NAMALWA (cell line): ENCODE results near the gene ATG7.
"Not testable (repeated sequence)": the region's sequence is repeated elsewhere in the genome, so short reads cannot be mapped to it uniquely, and the experiment has no call there.

Source experiments
- DNase-seq: peaks from one replicate; pipeline ENCODE4 v3.0.0-alpha.2; 2015; ENCODE audit warnings: low spot score

ATG7 gene

DNA sequence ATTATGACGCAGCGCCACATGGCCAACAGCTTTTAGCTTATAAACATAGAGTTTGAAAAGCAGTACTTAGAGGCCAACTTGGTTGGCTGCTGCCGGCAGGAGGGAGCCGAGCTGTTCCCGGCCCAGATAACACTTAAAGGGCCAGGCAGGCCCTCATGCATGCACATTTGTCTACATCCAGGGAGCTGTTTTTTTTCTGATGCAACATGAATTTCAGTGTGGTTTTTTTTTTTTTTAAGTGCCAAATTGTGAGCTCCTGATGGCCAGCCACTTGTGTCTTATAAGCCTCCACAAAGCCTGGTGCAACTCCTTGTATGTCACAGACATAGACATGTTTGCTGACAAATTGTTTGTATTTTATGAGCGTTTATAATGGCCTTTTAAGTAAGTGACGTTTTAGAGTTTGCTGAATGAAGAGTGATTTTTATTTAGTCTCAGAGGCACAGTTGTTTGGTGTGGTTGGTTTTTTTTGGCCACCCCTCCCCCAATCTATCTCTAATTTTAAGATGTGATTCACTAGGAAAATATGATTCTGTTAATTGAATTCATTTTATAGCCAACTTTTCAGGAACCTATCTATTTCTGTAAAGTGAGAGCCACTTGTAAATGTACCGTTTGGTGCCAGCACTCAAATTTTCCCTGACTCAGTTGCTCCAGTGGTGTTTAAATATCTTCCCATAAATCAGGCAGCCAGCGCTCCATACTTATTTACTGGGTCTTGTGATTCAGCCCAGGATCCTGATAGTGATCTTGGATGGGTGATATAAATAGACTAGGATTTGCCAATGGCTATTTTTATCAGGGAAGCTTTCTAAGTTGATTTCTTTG is 237.2 kb downstream of the ATG7 start:
- DNase-seq, result no peak

DNA sequence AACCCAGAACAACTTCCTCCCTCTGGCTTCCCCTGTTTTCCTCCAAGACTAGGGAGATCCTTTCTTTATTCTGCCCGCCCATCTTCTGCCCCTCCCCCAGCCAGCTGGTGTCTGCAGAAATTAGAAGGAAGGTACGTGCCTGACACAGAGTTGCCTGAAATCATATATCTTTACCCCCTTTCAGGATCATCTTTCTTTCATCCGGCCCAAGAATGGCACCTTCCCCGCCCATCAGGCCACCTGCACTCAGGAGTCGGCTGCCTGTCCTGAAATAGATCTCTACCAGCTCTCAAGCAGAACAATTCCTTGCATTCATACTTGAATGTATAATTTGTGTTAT is 237.8 kb downstream of the ATG7 start:
- DNase-seq, result no peak

DNA sequence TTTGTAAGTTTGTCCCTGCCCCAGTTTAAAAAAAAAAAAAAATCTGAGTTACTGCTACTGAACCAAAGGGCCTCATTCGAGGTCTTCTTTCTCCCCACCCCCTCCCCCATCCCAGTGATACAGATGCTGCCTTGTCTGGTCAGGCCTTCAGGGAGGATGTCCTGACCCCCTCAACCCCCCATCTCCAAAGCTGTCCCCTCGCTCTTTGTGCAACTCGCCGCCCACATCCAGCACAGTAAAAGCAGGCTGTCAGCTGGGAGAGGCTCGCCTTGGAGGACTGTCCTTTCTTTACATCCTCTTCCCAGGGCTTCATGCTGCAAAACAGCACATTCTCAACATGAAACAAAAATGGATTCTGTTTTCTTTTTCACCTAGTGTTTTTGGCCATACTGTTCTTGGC is 238.2 kb downstream of the ATG7 start:
- DNase-seq, result no peak

GRCh38 chr3:11511606-11512005 is 239.4 kb downstream of the ATG7 start:
- not testable (repeated sequence) for DNase-seq

DNA sequence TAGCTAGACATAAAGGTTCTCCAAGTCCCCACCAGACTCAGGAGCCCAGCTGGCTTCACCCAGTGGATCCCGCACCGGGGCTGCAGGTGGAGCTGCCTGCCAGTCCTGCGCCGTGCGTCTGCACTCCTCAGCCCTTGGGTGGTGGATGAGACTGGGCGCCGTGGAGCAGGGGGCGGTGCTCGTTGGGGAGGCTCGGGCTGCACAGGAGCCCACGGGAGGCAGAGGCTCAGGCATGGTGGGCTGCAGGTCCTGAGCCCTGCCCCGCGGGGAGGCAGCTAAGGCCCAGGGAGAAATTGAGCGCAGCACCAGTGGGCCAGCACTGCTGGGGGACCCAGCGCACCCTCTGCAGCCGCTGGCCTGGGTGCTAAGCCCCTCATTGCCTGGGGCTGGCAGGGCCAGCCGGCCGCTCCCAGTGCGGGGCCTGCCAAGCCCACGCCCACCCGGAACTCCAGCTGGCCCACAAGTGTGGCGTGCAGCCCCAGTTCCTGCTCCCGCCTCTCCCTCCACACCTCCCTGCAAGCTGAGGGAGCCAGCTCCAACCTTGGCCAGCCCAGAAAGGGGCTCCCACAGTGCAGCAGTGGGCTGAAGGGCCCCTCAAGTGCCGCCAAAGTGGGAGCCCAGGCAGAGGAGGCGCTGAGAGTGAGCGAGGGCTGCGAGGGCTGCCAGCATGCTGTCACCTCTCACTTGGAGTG is 241.1 kb downstream of the ATG7 start:
- DNase-seq, result not testable (repeated sequence)

DNA sequence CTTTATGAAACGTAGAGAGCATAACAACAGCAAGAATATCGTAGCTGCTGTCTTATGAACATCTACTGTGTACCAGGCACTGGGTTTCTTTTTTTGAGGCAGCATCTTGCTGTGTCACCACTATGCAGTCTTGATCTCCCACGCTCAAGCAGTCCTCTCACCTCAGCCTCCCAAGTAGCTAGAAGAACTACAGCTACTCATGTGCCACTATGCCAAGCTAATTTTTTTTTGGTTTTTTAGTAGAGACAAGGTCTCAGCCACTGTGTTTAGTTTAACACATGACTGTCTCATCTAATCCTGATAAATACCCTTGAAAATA is 241.6 kb downstream of the ATG7 start:
- DNase-seq, result no peak

DNA sequence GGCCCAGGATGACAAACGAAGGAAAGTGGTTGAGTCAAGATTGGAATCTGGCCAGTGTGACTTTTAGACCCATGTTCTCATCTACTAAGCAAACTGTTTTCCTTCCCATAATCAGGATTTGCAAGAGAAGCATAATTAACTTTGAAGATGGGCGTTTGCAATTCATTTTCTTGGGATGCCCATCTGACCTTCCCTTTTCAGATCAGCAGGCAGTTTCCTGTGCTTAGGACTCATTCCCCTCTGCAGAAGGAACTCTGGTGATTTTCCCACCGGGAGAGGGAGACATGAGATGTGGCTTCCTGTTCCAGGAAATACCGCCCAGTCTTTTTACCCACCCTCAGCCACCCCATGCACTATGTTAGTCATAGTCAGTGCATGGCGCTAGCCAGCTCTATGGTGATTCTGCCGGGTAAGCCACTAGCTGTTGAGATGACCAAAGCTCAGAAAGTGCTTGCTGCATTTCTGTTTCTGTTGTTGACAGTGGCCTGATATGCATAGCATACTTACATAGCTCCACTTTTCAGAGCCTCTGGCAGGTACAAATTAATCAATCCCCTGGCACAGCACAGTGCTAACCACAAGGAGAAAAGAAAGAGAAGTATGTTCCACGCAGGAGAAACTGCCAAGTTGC is 242.1 kb downstream of the ATG7 start:
- DNase-seq, result no peak

DNA sequence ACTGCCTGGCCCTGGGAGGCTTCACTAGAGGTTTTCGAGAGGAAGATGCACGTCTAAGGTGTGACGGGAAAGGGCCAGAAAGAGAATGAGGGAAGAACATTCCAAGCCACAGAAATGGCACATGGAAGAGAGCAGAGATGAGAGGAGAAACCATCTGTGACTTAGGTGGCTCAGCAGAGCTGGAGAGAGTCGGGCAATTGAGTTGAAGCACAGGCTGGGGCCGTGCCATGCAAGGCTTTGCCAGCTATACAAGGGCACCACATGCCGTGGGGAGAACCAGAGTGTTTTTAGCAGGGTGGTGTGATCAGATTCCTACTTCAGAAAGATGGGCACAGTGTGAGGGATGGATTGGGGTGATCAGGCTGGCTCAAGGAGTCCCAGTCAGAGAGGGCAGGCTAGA is 245.4 kb downstream of the ATG7 start:
- DNase-seq, result no peak

DNA sequence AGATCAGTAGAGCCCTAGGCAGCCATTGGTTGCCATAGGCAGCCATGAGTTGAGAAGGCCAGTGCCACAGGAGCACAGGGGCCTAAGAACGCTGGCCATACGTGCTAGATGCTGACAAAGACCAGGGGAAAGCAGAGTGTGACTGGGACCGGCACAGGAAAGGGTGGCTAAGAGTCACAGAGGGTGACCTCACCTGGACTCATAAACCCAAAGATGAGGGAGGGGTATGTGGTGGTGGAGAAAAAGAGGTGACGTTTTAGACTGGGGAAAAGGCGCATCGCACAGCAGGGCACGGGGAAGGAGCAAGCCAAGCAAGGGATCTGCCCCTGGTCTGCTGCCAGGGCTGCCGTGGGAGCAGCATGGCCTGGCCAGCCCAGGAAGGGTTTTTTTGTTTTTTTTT is 249.0 kb downstream of the ATG7 start:
- no peak for DNase-seq

GRCh38 chr3:11522398-11522715 is 250.2 kb downstream of the ATG7 start:
- DNase-seq, result no peak

- no peak for DNase-seq
These were observed 250.9 kb downstream of the ATG7 start for GRCh38 chr3:11522953-11523571.

DNA sequence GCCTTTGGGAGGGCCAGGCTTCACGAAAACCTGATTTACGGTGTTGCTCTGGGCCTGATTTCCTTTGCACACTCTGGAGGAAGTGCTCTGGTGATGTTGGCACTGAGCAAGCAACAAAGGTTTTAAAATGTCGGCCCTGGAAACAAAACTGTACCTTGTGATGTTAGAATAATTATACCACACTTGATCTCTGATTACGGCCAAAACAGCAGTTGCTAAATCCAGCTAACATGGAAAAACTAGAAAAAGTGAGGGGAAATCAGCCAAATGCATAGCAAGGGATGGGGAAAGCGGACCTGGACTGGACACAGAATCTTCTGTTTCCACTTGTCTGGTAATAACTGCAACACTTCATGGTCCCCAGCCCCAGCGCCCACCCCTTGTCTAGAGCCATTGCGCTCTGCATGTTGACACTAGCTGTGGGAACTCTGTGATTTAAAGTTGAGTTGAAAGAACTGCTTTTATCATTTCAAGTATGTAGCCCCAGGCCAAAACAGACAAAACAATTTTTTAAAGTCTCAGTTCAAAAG is 251.4 kb downstream of the ATG7 start:
- no peak for DNase-seq

DNA sequence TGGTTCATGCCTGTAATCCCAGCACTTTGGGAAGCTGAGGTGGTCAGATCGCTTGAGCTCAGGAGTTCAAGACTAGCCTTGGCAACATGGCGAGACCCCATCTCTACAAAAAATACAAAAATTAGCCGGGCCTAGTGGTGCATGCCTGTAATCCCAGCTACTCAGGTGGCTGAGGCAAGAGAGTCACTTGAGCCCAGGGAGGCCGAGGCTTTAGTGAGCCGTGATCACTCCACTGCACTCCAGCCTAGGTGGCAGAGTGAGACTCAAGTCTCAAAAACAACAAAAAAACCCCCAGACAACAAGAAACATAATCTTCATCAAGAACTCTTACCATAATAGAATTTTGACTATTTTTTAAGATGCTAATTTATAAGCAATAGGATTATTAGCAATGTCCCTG is 253.9 kb downstream of the ATG7 start:
- not testable (repeated sequence) for DNase-seq

- DNase-seq, result no peak
These were observed 257.1 kb downstream of the ATG7 start for GRCh38 chr3:11529281-11529680.

DNA sequence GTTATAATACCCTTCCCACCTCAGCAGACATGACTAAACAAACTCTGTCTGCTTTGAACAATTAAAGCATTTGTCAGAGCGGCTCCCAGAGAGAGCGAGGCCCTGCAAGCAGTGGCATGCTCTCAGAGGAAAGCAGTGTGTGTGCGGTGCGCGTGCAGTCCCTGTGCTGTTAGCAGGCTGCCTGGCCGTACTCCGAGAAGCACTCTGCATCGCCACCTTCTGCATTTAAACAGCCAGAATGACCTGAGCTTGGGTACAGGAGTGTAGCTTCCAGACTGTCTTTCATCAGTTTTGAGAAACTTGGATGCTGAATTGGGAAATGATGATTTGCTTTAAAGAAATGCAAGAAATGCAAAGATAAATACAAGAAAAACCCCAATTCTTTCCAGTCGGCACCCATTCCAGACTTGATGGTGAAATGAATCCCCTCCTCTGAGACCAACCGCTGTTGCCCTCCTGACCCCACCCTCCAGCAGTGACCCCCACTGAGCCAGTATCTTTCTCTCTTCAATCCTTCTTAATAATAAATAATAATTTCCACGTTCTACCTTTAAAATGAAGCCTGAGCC is 258.0 kb downstream of the ATG7 start:
- no peak for DNase-seq

- DNase-seq, result no peak
These were observed 260.8 kb downstream of the ATG7 start for GRCh38 chr3:11532931-11533391.

DNA sequence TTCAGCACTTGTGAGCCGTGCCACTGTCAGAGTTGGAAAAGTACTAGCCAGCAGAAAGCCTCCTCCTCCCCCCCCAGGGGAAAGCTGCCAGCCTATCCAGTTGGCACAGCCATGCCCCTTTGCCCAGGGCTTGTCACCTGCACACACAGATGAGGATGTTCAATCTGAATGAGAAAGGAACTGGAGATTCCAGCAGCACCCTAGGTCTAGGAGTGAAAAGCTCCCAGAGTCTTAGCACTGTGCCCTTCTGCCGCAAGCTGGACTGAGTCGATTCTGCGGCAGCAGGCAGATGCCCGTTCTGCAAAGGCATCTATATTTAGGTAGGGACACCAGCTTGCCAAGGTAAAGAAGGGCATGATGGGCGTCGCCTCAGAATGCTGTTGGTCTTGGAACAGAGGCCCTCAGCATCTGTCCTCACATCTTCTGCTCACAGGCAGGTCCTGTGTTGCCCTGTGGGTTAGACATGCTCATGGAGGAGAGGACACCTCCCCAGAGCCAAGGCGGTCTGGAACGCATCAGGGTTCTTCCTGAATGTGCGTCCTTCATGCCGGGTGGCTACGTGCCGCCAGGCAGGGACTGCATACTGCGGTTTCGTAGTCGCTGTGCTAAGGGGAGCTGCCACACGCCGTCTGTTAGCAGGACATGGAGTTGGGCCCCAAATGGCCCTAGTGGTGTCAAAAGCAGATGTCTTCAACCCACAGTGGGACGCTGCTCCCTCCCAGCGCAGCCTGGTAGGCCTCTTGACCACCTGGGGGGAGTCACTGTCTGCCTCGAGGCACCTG is 262.0 kb downstream of the ATG7 start:
- DNase-seq, result no peak

DNA sequence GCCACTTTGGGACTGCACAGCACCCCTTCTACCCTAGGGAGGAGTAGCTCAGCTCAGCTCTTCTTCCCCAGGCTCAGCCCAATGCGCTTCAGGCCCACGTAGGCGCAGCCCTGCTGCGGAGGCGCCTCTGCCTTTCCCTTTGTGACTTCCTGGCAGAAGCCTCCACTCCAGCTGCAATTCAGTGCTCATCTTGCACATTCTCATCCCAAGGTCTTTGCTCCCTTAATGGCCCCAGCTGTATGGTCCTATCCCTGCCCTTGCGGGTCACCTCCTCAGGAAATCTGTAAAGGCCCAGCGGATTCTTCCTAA is 262.6 kb downstream of the ATG7 start:
- no peak for DNase-seq

GRCh38 chr3:11535243-11535960 is 263.2 kb downstream of the ATG7 start:
- DNase-seq, result no peak

GRCh38 chr3:11536132-11536935 is 264.1 kb downstream of the ATG7 start:
- DNase-seq, result no peak
